Neural cell (in vitro differentiated cells): ENCODE data around the gene USP53. TPM values are rescaled to one million over a fixed set of nuclear protein-coding genes. Genes with fewer than 3 reads are reported as not detected.

Experiments
- H2AFZ ChIP-seq: fragments of 200-600, 300-800 bp; sonication (generic), shearing (Covaris generic); 2 replicates; pipeline ENCODE4 v1.6.0; 2014; ENCODE audit warnings: low read depth, mild to moderate bottlenecking, antibody characterized with exemption, low read length, moderate library complexity
- H3F3A ChIP-seq: fragments of 200-600 bp; shearing (Covaris generic); 2 replicates; pipeline ENCODE4 v1.6.1; 2016; ENCODE audit warnings: mild to moderate bottlenecking, moderate library complexity, mixed read lengths, antibody characterized with exemption, low read length; ENCODE audit not compliant: insufficient read depth, poor library complexity, severe bottlenecking
- H3K27ac ChIP-seq: fragments of 200-600, 300-800 bp; sonication (generic), shearing (Covaris generic); 2 replicates; pipeline ENCODE4 v1.5.1; 2014; ENCODE audit warnings: mild to moderate bottlenecking, low read length, moderate library complexity
- H3K27me3 ChIP-seq: fragments of 300-800, 200-600 bp; sonication (generic), shearing (Covaris generic); 2 replicates; pipeline ENCODE4 v1.6.0; 2014; ENCODE audit warnings: mild to moderate bottlenecking, low read depth, low read length, moderate library complexity; ENCODE audit not compliant: insufficient read depth
- H3K36me3 ChIP-seq: fragments of 300-800, 200-600 bp; sonication (generic), shearing (Covaris generic); 2 replicates; pipeline ENCODE4 v1.5.1; 2014; ENCODE audit warnings: mild to moderate bottlenecking, antibody characterized with exemption, low read length, moderate library complexity; ENCODE audit not compliant: insufficient read depth
- H3K4me2 ChIP-seq: fragments of 300-800, 200-600 bp; sonication (generic), shearing (Covaris generic); 2 replicates; pipeline ENCODE4 v1.6.0; 2014; ENCODE audit warnings: mild to moderate bottlenecking, low read length
- H3K4me3 ChIP-seq: fragments of 300-800, 200-600 bp; sonication (generic), shearing (Covaris generic); 2 replicates; pipeline ENCODE4 v1.5.1; 2014; ENCODE audit warnings: mild to moderate bottlenecking, low read length, moderate library complexity
- H3K79me2 ChIP-seq: fragments of 200-600 bp; shearing (Covaris generic); replicated peaks from 2 replicates; pipeline ENCODE4 v1.6.0; 2014; ENCODE audit warnings: mild to moderate bottlenecking, low read length, moderate library complexity; ENCODE audit not compliant: insufficient read depth
- H3K9ac ChIP-seq: fragments of 300-800, 200-600 bp; sonication (generic), shearing (Covaris generic); 2 replicates; pipeline ENCODE4 v1.6.1; 2016; ENCODE audit warnings: mild to moderate bottlenecking, low read length, mixed read lengths
- H3K9me2 ChIP-seq: fragments of 200-600 bp; shearing (Covaris generic); 2 replicates; pipeline ENCODE4 v1.6.1; 2016; ENCODE audit warnings: mild to moderate bottlenecking, low read length, mixed read lengths; ENCODE audit not compliant: insufficient read depth
- H3K9me3 ChIP-seq: fragments of 200-600, 300-800 bp; sonication (generic), shearing (Covaris generic); 2 replicates; pipeline ENCODE4 v1.6.1; 2016; ENCODE audit warnings: mild to moderate bottlenecking, mixed run types, low read length, moderate library complexity, mixed read lengths
- H4K20me1 ChIP-seq: fragments of 200-600 bp; shearing (Covaris generic); 2 replicates; pipeline ENCODE4 v1.6.1; 2016; ENCODE audit warnings: mild to moderate bottlenecking, mixed run types; ENCODE audit not compliant: insufficient read depth
- CTCF ChIP-seq: fragments of 450-650 bp; IDR thresholded peaks from 2 replicates; pipeline ENCODE4 v1.5.1; 2014; ENCODE audit warnings: antibody characterized with exemption, mild to moderate bottlenecking, moderate library complexity; ENCODE audit not compliant: poor library complexity, severe bottlenecking
- EP300 ChIP-seq: fragments of 450-650 bp; conservative IDR thresholded peaks from 2 replicates; pipeline ENCODE4 v1.6.1; 2014; ENCODE audit warnings: antibody characterized with exemption, mild to moderate bottlenecking, moderate library complexity; ENCODE audit not compliant: poor library complexity, severe bottlenecking
- EZH2 ChIP-seq: fragments of 200-600, 300-800 bp; shearing (Covaris generic), sonication (generic); IDR thresholded peaks from 2 replicates; pipeline ENCODE4 v1.6.1; 2014; ENCODE audit warnings: antibody characterized with exemption, low read length, borderline replicate concordance, mild to moderate bottlenecking; ENCODE audit not compliant: insufficient read depth, poor library complexity, severe bottlenecking
- MXI1 ChIP-seq: fragments of 450-650 bp; conservative IDR thresholded peaks from 2 replicates; pipeline ENCODE4 v1.6.1; 2014; ENCODE audit warnings: antibody characterized with exemption, mild to moderate bottlenecking; ENCODE audit not compliant: poor library complexity, severe bottlenecking
- POLR2AphosphoS5 ChIP-seq: IDR thresholded peaks from 2 replicates; pipeline ENCODE4 v1.6.1; 2012
- RAD21 ChIP-seq: fragments of 450-650 bp; conservative IDR thresholded peaks from 2 replicates; pipeline ENCODE4 v1.6.1; 2014; ENCODE audit warnings: antibody characterized with exemption, mild to moderate bottlenecking, moderate library complexity
- SMC3 ChIP-seq: fragments of 450-650 bp; conservative IDR thresholded peaks from 2 replicates; pipeline ENCODE4 v1.6.1; 2014; ENCODE audit warnings: antibody characterized with exemption, mild to moderate bottlenecking, moderate library complexity; ENCODE audit not compliant: poor library complexity
- TAF1 ChIP-seq: IDR thresholded peaks from 2 replicates; pipeline ENCODE4 v1.6.1; 2012; ENCODE audit warnings: low read depth
- polyA plus RNA-seq: library from polyadenylated mRNA; depleted of rRNA; stranded (reverse); fragments of >200 nt; gene quantifications from 2 replicates; pipeline ENCODE4 v1.2.3, GENCODE V29; 2014
- TF ChIP-seq, protein P1 (sequence below): IDR thresholded peaks from 2 replicates; pipeline ENCODE4 v1.6.1; 2012; ENCODE audit warnings: borderline replicate concordance

The USP53 gene
- polyA plus RNA-seq, 1 donor from 2014 or later, result 5.0 TPM

DNA sequence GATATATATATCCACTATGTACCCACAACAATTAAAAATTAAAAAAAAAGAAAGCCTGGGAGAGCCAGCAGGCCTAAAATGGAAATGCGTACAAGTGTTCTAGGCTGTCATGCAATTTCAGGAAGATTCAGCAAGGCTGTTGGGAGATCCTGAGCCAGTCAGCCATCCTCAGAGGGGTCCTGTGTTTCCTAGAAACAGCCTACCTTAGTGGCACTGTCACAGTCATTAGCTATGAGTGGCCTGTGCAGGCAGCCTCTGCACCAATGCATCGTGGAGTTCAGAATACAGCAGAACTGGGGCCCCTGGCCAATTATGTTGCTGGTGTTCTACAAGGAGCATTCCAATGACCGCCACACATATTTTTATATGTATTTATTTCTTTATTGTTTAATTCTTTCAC lies 21.0 kb upstream of the USP53 start:
- H3K36me3 ChIP-seq, result no peaks in the 10 kb centered on the region
- no peak overlapping the region for H3K4me3 ChIP-seq
- no peak for TF ChIP-seq MXI1
- no peak for TF ChIP-seq EP300
- TF ChIP-seq CTCF, result no peak
- TF ChIP-seq POLR2AphosphoS5, result no peak
- TF ChIP-seq EZH2, result no peak
- no peak for TF ChIP-seq SMC3
- TF ChIP-seq RAD21, result no peak
- TF ChIP-seq, protein P1, sequence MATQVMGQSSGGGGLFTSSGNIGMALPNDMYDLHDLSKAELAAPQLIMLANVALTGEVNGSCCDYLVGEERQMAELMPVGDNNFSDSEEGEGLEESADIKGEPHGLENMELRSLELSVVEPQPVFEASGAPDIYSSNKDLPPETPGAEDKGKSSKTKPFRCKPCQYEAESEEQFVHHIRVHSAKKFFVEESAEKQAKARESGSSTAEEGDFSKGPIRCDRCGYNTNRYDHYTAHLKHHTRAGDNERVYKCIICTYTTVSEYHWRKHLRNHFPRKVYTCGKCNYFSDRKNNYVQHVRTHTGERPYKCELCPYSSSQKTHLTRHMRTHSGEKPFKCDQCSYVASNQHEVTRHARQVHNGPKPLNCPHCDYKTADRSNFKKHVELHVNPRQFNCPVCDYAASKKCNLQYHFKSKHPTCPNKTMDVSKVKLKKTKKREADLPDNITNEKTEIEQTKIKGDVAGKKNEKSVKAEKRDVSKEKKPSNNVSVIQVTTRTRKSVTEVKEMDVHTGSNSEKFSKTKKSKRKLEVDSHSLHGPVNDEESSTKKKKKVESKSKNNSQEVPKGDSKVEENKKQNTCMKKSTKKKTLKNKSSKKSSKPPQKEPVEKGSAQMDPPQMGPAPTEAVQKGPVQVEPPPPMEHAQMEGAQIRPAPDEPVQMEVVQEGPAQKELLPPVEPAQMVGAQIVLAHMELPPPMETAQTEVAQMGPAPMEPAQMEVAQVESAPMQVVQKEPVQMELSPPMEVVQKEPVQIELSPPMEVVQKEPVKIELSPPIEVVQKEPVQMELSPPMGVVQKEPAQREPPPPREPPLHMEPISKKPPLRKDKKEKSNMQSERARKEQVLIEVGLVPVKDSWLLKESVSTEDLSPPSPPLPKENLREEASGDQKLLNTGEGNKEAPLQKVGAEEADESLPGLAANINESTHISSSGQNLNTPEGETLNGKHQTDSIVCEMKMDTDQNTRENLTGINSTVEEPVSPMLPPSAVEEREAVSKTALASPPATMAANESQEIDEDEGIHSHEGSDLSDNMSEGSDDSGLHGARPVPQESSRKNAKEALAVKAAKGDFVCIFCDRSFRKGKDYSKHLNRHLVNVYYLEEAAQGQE, result no peak
- H3K9me3 ChIP-seq, result no peaks in the 10 kb centered on the region
- H3K79me2 ChIP-seq, result no peaks in the 10 kb centered on the region
- no peak overlapping the region for H3K4me2 ChIP-seq
- no peak overlapping the region for H3K27ac ChIP-seq
- H2AFZ ChIP-seq, result no peak overlapping the region
- no peak overlapping the region for H3K9ac ChIP-seq
- no peaks in the 10 kb centered on the region for H3K9me2 ChIP-seq
- no peaks in the 10 kb centered on the region for H4K20me1 ChIP-seq
- H3F3A ChIP-seq, result no peaks in the 10 kb centered on the region
- H3K27me3 ChIP-seq, result no peaks in the 10 kb centered on the region

GRCh38 chr4:119197772-119198212 lies 14.7 kb upstream of the USP53 start:
- Histone ChIP-seq H3K27me3 (no peaks in the 10 kb centered on the region), H2AFZ (no peak overlapping the region)

More at GRCh38 chr4:119197772-119198212, 14.7 kb upstream of the USP53 start:
- Histone ChIP-seq H3K9ac (no peak overlapping the region), H3K4me2 (no peak overlapping the region), H3K9me3 (no peaks in the 10 kb centered on the region), H3K36me3 (no peaks in the 10 kb centered on the region), H4K20me1 (no peaks in the 10 kb centered on the region), H3K9me2 (no peaks in the 10 kb centered on the region), H3K79me2 (no peaks in the 10 kb centered on the region), H3K4me3 (no peak overlapping the region), H3F3A (no peaks in the 10 kb centered on the region), H3K27ac (no peak overlapping the region)
- TF ChIP-seq RAD21 (no peak), CTCF (no peak), EZH2 (no peak), MXI1 (no peak), TAF1 (no peak), SMC3 (no peak), POLR2AphosphoS5 (no peak), EP300 (no peak)
- TF ChIP-seq, protein P1, result no peak
